T47D (cell line): Measurements from ENCODE around the gene UPK3BL2.
"Not testable (repeated sequence)": the region's sequence is repeated elsewhere in the genome, so short reads cannot be mapped to it uniquely, and the experiment has no call there.

ENCODE experiments used
- DNase-seq, 2 experiments: peaks; one replicate each; pipeline versions ENCODE4 v3.0.0 to v3.0.0-alpha.2; 2011 to 2012; ENCODE audit warnings: low read depth in 1 of 2, low spot score in 1 of 2
- in situ Hi-C: cut with HindIII; loops from 2 replicates; pipeline ENCODE4 v1.10.0; 2016; ENCODE audit warnings: low sequenced_read_pairs, low pct_unique_long_range_greater_than_20kb

Gene UPK3BL2

GRCh38 chr7:102543596-102543995 lies at the start of gene UPK3BL2:
TSS of gene UPK3BL2 (minus strand) at chr7:102543696. CDS start at chr7:102543636, 60 bp downstream.
- in situ Hi-C loops, DNase-seq: not testable (repeated sequence)

GRCh38 chr7:102592477-102593019 lies 49.1 kb upstream of the UPK3BL2 start:
- DNase-seq, in situ Hi-C loops: not testable (repeated sequence)

- in situ Hi-C loops, DNase-seq: not testable (repeated sequence)
Measured at GRCh38 chr7:102589857-102590256, 46.4 kb upstream of the UPK3BL2 start.

GRCh38 chr7:102583495-102583894 lies 40.0 kb upstream of the UPK3BL2 start:
- in situ Hi-C loops, DNase-seq: not testable (repeated sequence)

GRCh38 chr7:102581722-102582121 lies 38.2 kb upstream of the UPK3BL2 start:
- in situ Hi-C loops, DNase-seq: not testable (repeated sequence)

- in situ Hi-C loops, result not testable (repeated sequence)
Measured at GRCh38 chr7:102578486-102578885, 35.0 kb upstream of the UPK3BL2 start.

GRCh38 chr7:102577315-102578240 lies 34.1 kb upstream of the UPK3BL2 start:
- in situ Hi-C loops, result not testable (repeated sequence)

More at GRCh38 chr7:102578486-102578885, 35.0 kb upstream of the UPK3BL2 start:
- DNase-seq, result not testable (repeated sequence)

GRCh38 chr7:102576363-102576762 lies 32.9 kb upstream of the UPK3BL2 start:
- DNase-seq, in situ Hi-C loops: not testable (repeated sequence)

More at GRCh38 chr7:102577315-102578240, 34.1 kb upstream of the UPK3BL2 start:
- DNase-seq, result not testable (repeated sequence)

GRCh38 chr7:102574607-102575006 lies 31.1 kb upstream of the UPK3BL2 start:
- in situ Hi-C loops, result not testable (repeated sequence)

GRCh38 chr7:102572261-102573239 lies 29.1 kb upstream of the UPK3BL2 start, which contains the start of gene POLR2J3:
TSS of gene POLR2J3 (minus strand) at chr7:102572583. CDS start at chr7:102572521, 62 bp downstream.
- peak in 1 of 2 experiments; percentile 69 for DNase-seq
- in situ Hi-C loops, result not testable (repeated sequence)

More at GRCh38 chr7:102574607-102575006, 31.1 kb upstream of the UPK3BL2 start:
- DNase-seq, result not testable (repeated sequence)

GRCh38 chr7:102568620-102569019 lies 25.1 kb upstream of the UPK3BL2 start:
- in situ Hi-C loops, DNase-seq: not testable (repeated sequence)

GRCh38 chr7:102550808-102551422 lies 7.4 kb upstream of the UPK3BL2 start, which contains the start of gene SPDYE2:
TSS of gene SPDYE2 (plus strand) at chr7:102551226. CDS start at chr7:102553256, 2,030 bp downstream.
- DNase-seq, in situ Hi-C loops: not testable (repeated sequence)

GRCh38 chr7:102546353-102546752 lies 2.9 kb upstream of the UPK3BL2 start:
- DNase-seq, in situ Hi-C loops: not testable (repeated sequence)

GRCh38 chr7:102545288-102545687 lies 1.8 kb upstream of the UPK3BL2 start:
- DNase-seq, in situ Hi-C loops: not testable (repeated sequence)

- in situ Hi-C loops, DNase-seq: not testable (repeated sequence)
Measured at GRCh38 chr7:102544372-102544771, 876 bp upstream of the UPK3BL2 start.

- DNase-seq, in situ Hi-C loops: not testable (repeated sequence)
Measured at GRCh38 chr7:102542771-102543170, 725 bp downstream of the UPK3BL2 start.

GRCh38 chr7:102542083-102542482 lies 1.4 kb downstream of the UPK3BL2 start:
- in situ Hi-C loops, DNase-seq: not testable (repeated sequence)
